H1 (cell line): ENCODE results near the gene PRPS1. TPM values are rescaled to one million over a fixed set of nuclear protein-coding genes. Genes with fewer than 3 reads are reported as not detected.

ENCODE experiments used
- CTCF ChIA-PET: fragments of 300-600 bp; sonication (Branson Sonifier 250); formaldehyde crosslinking; loops from one replicate; lab custom pipeline; 2021; ENCODE audit not compliant: partially characterized antibody; lab: Charles Lee
- POLR2A ChIA-PET: fragments of 300-600 bp; sonication (Branson Sonifier 250); formaldehyde crosslinking; loops from one replicate; lab custom pipeline; 2021; ENCODE audit warnings: inconsistent platforms; ENCODE audit not compliant: partially characterized antibody; lab: Charles Lee
- DNase-seq, 2 experiments: peaks; one replicate each; pipeline versions ENCODE4 v3.0.0 to v3.0.0-alpha.2; 2010 to 2022; ENCODE audit warnings: low spot score in 2 of 2, low read depth in 1 of 2, mixed read lengths in 1 of 2
- FAIRE-seq: peaks from 2 replicates; lab custom pipeline; 2011; peaks lifted over from hg19 to GRCh38; lab: Jason Lieb, UNC
- H2AFZ ChIP-seq: 2 replicates; pipeline ENCODE4 v1.8.1; 2012; ENCODE audit warnings: low read length, inconsistent platforms
- H2AK5ac ChIP-seq: 2 replicates; pipeline ENCODE4 v1.6.1; 2013; ENCODE audit warnings: low read depth, low read length
- H2BK120ac ChIP-seq: replicated peaks from 2 replicates; pipeline ENCODE3; 2013; ENCODE audit warnings: low read depth, low read length, inconsistent platforms
- H2BK12ac ChIP-seq: 2 replicates; pipeline ENCODE4 v1.6.1; 2013; ENCODE audit warnings: low read depth, low read length
- H2BK15ac ChIP-seq: 2 replicates; pipeline ENCODE4 v1.6.1; 2013; ENCODE audit warnings: low read length
- H2BK20ac ChIP-seq: 2 replicates; pipeline ENCODE4 v1.6.1; 2013; ENCODE audit warnings: low read length
- H2BK5ac ChIP-seq: 2 replicates; pipeline ENCODE4 v1.6.1; 2013; ENCODE audit warnings: low read depth, low read length
- H3K14ac ChIP-seq: 2 replicates; pipeline ENCODE4 v1.6.1; 2013; ENCODE audit warnings: inconsistent platforms; ENCODE audit not compliant: insufficient read length
- H3K18ac ChIP-seq: 2 replicates; pipeline ENCODE4 v1.6.1; 2013; ENCODE audit warnings: low read length; ENCODE audit errors: extremely low read depth
- H3K23ac ChIP-seq: 2 replicates; pipeline ENCODE4 v1.6.1; 2013; ENCODE audit warnings: inconsistent platforms; ENCODE audit not compliant: insufficient read length
- H3K23me2 ChIP-seq: 2 replicates; pipeline ENCODE4 v1.6.1; 2013; ENCODE audit warnings: low read depth, low read length
- H3K27ac ChIP-seq: 2 replicates; pipeline ENCODE4 v1.6.1; 2011; ENCODE audit warnings: low read depth, low read length, inconsistent platforms
- H3K27me3 ChIP-seq, 4 experiments: replicated peaks in 1 of 4; 1 replicate in 1 of 4; 2 replicates in 3 of 4; pipeline versions ENCODE4 v1.6.1 to v1.8.1; 2011 to 2013; ENCODE audit warnings: low read length in 3 of 4, mild to moderate bottlenecking in 3 of 4, inconsistent platforms in 2 of 4, mixed read lengths in 2 of 4, moderate library complexity in 1 of 4; ENCODE audit not compliant: control insufficient read depth in 3 of 4, insufficient read depth in 3 of 4; ENCODE audit errors: extremely low read depth in 1 of 4
- H3K36me3 ChIP-seq, 4 experiments: 2 replicates each; pipeline versions ENCODE4 v1.6.1 to v1.8.1; 2011 to 2013; ENCODE audit warnings: mild to moderate bottlenecking in 4 of 4, low read length in 3 of 4, moderate library complexity in 2 of 4, control low read depth in 1 of 4, inconsistent platforms in 1 of 4; ENCODE audit not compliant: insufficient read depth in 4 of 4, control insufficient read depth in 2 of 4
- H3K4ac ChIP-seq: replicated peaks from 2 replicates; pipeline ENCODE3; 2013; ENCODE audit warnings: low read length, low read depth, mixed read lengths, inconsistent platforms; ENCODE audit not compliant: insufficient read length
- H3K4me1 ChIP-seq, 4 experiments: replicated peaks in 1 of 4; 1 replicate in 1 of 4; 2 replicates in 3 of 4; pipeline versions ENCODE4 v1.6.1 to v1.8.1; 2011 to 2013; ENCODE audit warnings: low read length in 3 of 4, inconsistent platforms in 2 of 4, mixed read lengths in 1 of 4; ENCODE audit not compliant: insufficient read depth in 4 of 4, control insufficient read depth in 3 of 4
- H3K4me2 ChIP-seq, 2 experiments: 2 replicates each; pipeline versions ENCODE4 v1.6.1 to v1.8.1; 2011 to 2013; ENCODE audit warnings: low read depth in 2 of 2, low read length in 2 of 2, control low read depth in 1 of 2, inconsistent platforms in 1 of 2, mild to moderate bottlenecking in 1 of 2; ENCODE audit not compliant: insufficient read depth in 1 of 2
- H3K4me3 ChIP-seq, 4 experiments: fragments of 200-600, 300-600 bp in 1 of 4; sonication (generic), shearing (Covaris generic), sonication (Bioruptor Twin) in 1 of 4; 2 replicates each; pipeline versions ENCODE4 v1.5.1 to v1.8.1; 2011 to 2016; ENCODE audit warnings: low read length in 4 of 4, low read depth in 3 of 4, control low read depth in 2 of 4, inconsistent platforms in 2 of 4, mild to moderate bottlenecking in 2 of 4, mixed read lengths in 1 of 4, moderate library complexity in 1 of 4; ENCODE audit not compliant: insufficient read depth in 2 of 4; ENCODE audit errors: extremely low read depth in 1 of 4
- H3K56ac ChIP-seq: replicated peaks from 2 replicates; pipeline ENCODE3; 2013; ENCODE audit warnings: low read depth, mild to moderate bottlenecking, mixed read lengths, low read length, inconsistent platforms; ENCODE audit not compliant: insufficient read length
- H3K79me1 ChIP-seq: 2 replicates; pipeline ENCODE4 v1.6.1; 2013; ENCODE audit warnings: low read depth, low read length, control low read depth
- H3K79me2 ChIP-seq, 2 experiments: 2 replicates each; pipeline versions ENCODE4 v1.6.1 to v1.8.1; 2012 to 2013; ENCODE audit warnings: low read length in 2 of 2, mild to moderate bottlenecking in 2 of 2, inconsistent platforms in 1 of 2; ENCODE audit not compliant: insufficient read depth in 2 of 2, control insufficient read depth in 1 of 2
- H3K9ac ChIP-seq, 4 experiments: replicated peaks in 1 of 4; 1 replicate in 1 of 4; 2 replicates in 3 of 4; pipeline versions ENCODE4 v1.6.1 to v1.8.1; 2011 to 2013; ENCODE audit warnings: low read depth in 3 of 4, low read length in 3 of 4, control low read depth in 2 of 4, mild to moderate bottlenecking in 2 of 4, moderate library complexity in 2 of 4, inconsistent platforms in 1 of 4; ENCODE audit errors: extremely low read depth in 1 of 4
- H3K9me3 ChIP-seq, 2 experiments: 2 replicates each; pipeline versions ENCODE4 v1.6.1 to v1.8.1; 2012 to 2013; ENCODE audit warnings: mild to moderate bottlenecking in 2 of 2, moderate library complexity in 2 of 2, control low read depth in 1 of 2, inconsistent platforms in 1 of 2, low read depth in 1 of 2, low read length in 1 of 2, mixed read lengths in 1 of 2; ENCODE audit not compliant: insufficient read depth in 2 of 2
- H4K20me1 ChIP-seq, 2 experiments: replicated peaks in 1 of 2; 2 replicates each; pipeline versions ENCODE3 to v1.8.1; 2011 to 2013; ENCODE audit warnings: inconsistent platforms in 2 of 2, low read length in 2 of 2, mild to moderate bottlenecking in 1 of 2; ENCODE audit not compliant: insufficient read depth in 2 of 2, control insufficient read depth in 1 of 2
- H4K5ac ChIP-seq: 2 replicates; pipeline ENCODE4 v1.6.1; 2013; ENCODE audit warnings: low read length, low read depth, mixed read lengths, inconsistent platforms; ENCODE audit not compliant: insufficient read length
- H4K8ac ChIP-seq: 2 replicates; pipeline ENCODE4 v1.8.0; 2013; ENCODE audit warnings: mild to moderate bottlenecking, moderate library complexity, low read length, inconsistent platforms; ENCODE audit not compliant: insufficient read depth; ENCODE audit errors: extremely low read depth
- H4K91ac ChIP-seq: replicated peaks from 2 replicates; pipeline ENCODE3; 2013; ENCODE audit warnings: low read length, mixed read lengths, inconsistent platforms; ENCODE audit not compliant: insufficient read length
- BRCA1 ChIP-seq: IDR thresholded peaks from 2 replicates; pipeline ENCODE4 v1.6.1; 2012; ENCODE audit warnings: low read depth, low read length, improper control_type of control experiment
- CTCF ChIP-seq, 3 experiments: IDR thresholded peaks; 1 replicate in 2 of 3; 2 replicates in 1 of 3; pipeline versions ENCODE4 v1.5.1 to v1.6.1; 2011; ENCODE audit warnings: low read length in 3 of 3, mild to moderate bottlenecking in 3 of 3, inconsistent platforms in 2 of 3, low read depth in 1 of 3, moderate library complexity in 1 of 3; ENCODE audit not compliant: insufficient read depth in 1 of 3; ENCODE audit errors: control extremely low read depth in 1 of 3
- EP300 ChIP-seq, 2 experiments: IDR thresholded peaks; 1 replicate in 1 of 2; 2 replicates in 1 of 2; pipeline ENCODE4 v1.6.1; 2011 to 2012; ENCODE audit warnings: low read depth in 2 of 2, low read length in 2 of 2, mild to moderate bottlenecking in 2 of 2, borderline replicate concordance in 1 of 2, inconsistent platforms in 1 of 2, moderate library complexity in 1 of 2
- FOSL1 ChIP-seq: IDR thresholded peaks from 2 replicates; pipeline ENCODE4 v1.6.1; 2011; ENCODE audit warnings: mild to moderate bottlenecking, low read depth, low read length, moderate library complexity; ENCODE audit not compliant: insufficient read depth
- NRF1 ChIP-seq: IDR thresholded peaks from 2 replicates; pipeline ENCODE4 v1.6.1; 2011; ENCODE audit warnings: mild to moderate bottlenecking, low read depth, low read length, improper control_type of control experiment
- PHF8 ChIP-seq: fragments of 200-600 bp; sonication (generic); conservative IDR thresholded peaks from 2 replicates; pipeline ENCODE4 v1.7.1; 2012; ENCODE audit warnings: low read depth, mild to moderate bottlenecking, inconsistent platforms, low read length, moderate library complexity
- POU5F1 ChIP-seq: IDR thresholded peaks from 2 replicates; pipeline ENCODE4 v1.6.1; 2011; ENCODE audit warnings: low read depth, mild to moderate bottlenecking, low read length, moderate library complexity
- RXRA ChIP-seq: IDR thresholded peaks from 2 replicates; pipeline ENCODE4 v1.6.1; 2011; ENCODE audit warnings: low read depth, mild to moderate bottlenecking, low read length, moderate library complexity; ENCODE audit not compliant: insufficient read depth
- TAF7 ChIP-seq: optimal IDR thresholded peaks from 2 replicates; pipeline ENCODE3; 2011; ENCODE audit warnings: low read depth, mild to moderate bottlenecking, inconsistent platforms, low read length, moderate library complexity, borderline replicate concordance
- TCF12 ChIP-seq: IDR thresholded peaks from 2 replicates; pipeline ENCODE4 v1.6.1; 2011; ENCODE audit warnings: low read depth, mild to moderate bottlenecking, low read length
- TEAD4 ChIP-seq: IDR thresholded peaks from 2 replicates; pipeline ENCODE4 v1.6.1; 2012; ENCODE audit warnings: low read depth, low read length, inconsistent platforms, mixed read lengths
- YY1 ChIP-seq: IDR thresholded peaks from 2 replicates; pipeline ENCODE4 v1.6.1; 2011; ENCODE audit warnings: low read depth, mild to moderate bottlenecking, low read length
- WGBS, 2 experiments: shearing (Covaris generic) in 1 of 2; methylation state at CpG; one replicate each; pipeline versions ENCODE4 v1.1.6 to v1.1.7; 2013 to 2015; ENCODE audit warnings: low lambda C conversion rate in 2 of 2, mixed read lengths in 2 of 2, inconsistent platforms in 1 of 2, low coverage in 1 of 2, missing lambda C conversion rate in 1 of 2; ENCODE audit not compliant: insufficient replicate concordance in 2 of 2, insufficient coverage in 1 of 2, insufficient read length in 1 of 2; ENCODE audit errors: extremely low coverage in 1 of 2, missing lambda C conversion rate in 1 of 2; 5-methylcytosine and 5-hydroxymethylcytosine counted together
- polyA plus RNA-seq, 7 experiments: library from polyadenylated mRNA; depleted of rRNA in 3 of 7; stranded (reverse) in 5 of 7; unstranded in 2 of 7; fragments of >200 nt in 5 of 7; fragments of 200-250 nt in 2 of 7; gene quantifications; 1 replicate in 5 of 7; 2 replicates in 1 of 7; 4 replicates in 1 of 7; pipeline versions ENCODE4 v1.2.1 to v1.2.3, GENCODE V29; 2011 to 2013; ENCODE audit warnings: missing spikeins in 2 of 7, mixed read lengths in 2 of 7
- total RNA-seq: library from RNA; stranded (reverse); fragmentation: NEBNext Ultra II Directional; extraction: Animal tissue kit (Norgen Biotek cat#: 25700); gene quantifications from 2 replicates; pipeline ENCODE4 v1.2.1, GENCODE V29; 2021

PRPS1 gene
- total and polyA plus RNA-seq, 2 of the 8 experiments (the other 6 are each of a cell fraction or from before 2014, with no cell fraction given), result 90.1 to 110 TPM

GRCh38 chrX:107699616-107700015 lies 71.3 kb downstream of the PRPS1 start:
- H4K5ac ChIP-seq, result no peak overlapping the region
- no peak for FAIRE-seq
- H2BK12ac ChIP-seq, result no peak overlapping the region
- H3K79me1 ChIP-seq, result no peaks in the 10 kb centered on the region
- H4K91ac ChIP-seq, result no peak overlapping the region
- ChIA-PET CTCF (interaction anchor here (1.0 to 1.5 kb wide), 2 partner anchors 37 to 45 kb away, joined by 3 to 5 read pairs; no protein-coding TSS in a partner anchor), POLR2A (no interaction called here)
- no peaks in the 10 kb centered on the region for H4K20me1 ChIP-seq
- no peaks in the 10 kb centered on the region for H3K23me2 ChIP-seq
- no peaks in the 10 kb centered on the region for H3K27me3 ChIP-seq
- no peak overlapping the region for H3K23ac ChIP-seq
- no peak overlapping the region for H2BK120ac ChIP-seq
- H2BK20ac ChIP-seq, result no peak overlapping the region
- H3K4me2 ChIP-seq, result no peak overlapping the region
- H2AK5ac ChIP-seq, result no peak overlapping the region
- no peak overlapping the region for H2BK5ac ChIP-seq
- no peak for DNase-seq
- no peak overlapping the region for H3K4me3 ChIP-seq
- no peak overlapping the region for H2AFZ ChIP-seq
- no peak overlapping the region for H3K27ac ChIP-seq
- H3K4ac ChIP-seq, result no peak overlapping the region
- H3K18ac ChIP-seq, result no peak overlapping the region
- H3K36me3 ChIP-seq, result no peaks in the 10 kb centered on the region
- no peak overlapping the region for H2BK15ac ChIP-seq
- H3K56ac ChIP-seq, result no peak overlapping the region
- no peak overlapping the region for H3K14ac ChIP-seq
- no peak overlapping the region for H3K9ac ChIP-seq
- no peak overlapping the region for H4K8ac ChIP-seq
- no peaks in the 10 kb centered on the region for H3K79me2 ChIP-seq
- 100% methylated on average over 2 of the region's 2 CpGs; no CpG with 5 or more reads in 1 of the 2 experiments for WGBS, 2 experiments
- peaks cover 0 to 8% (median 2%) of the 10 kb centered on the region in 4 experiments; a peak in 2 of 7 replicates for H3K4me1 ChIP-seq
- no peaks in the 10 kb centered on the region for H3K9me3 ChIP-seq
- TF ChIP-seq POU5F1 (no peak), YY1 (no peak), BRCA1 (no peak), NRF1 (no peak), EP300 (IDR thresholded peaks at IDR 0.05; ENCODE audit: borderline replicate concordance in 1 of 2, low read depth in 2 of 2, low read length in 2 of 2) (no peak), TCF12 (no peak), PHF8 (no peak), CTCF (IDR thresholded peaks at IDR 0.05; ENCODE audit: control extremely low read depth in 1 of 3, insufficient read depth in 1 of 3, low read depth in 1 of 3, low read length in 3 of 3) (no peak), FOSL1 (no peak), TAF7 (no peak), RXRA (no peak), TEAD4 (no peak)
